HG03520 (cell line): Measurements from ENCODE around the gene C9orf85.
"Not testable (repeated sequence)": the region's sequence is repeated elsewhere in the genome, so short reads cannot be mapped to it uniquely, and the experiment has no call there.

Experiments
- ATAC-seq: cut with Tn5 transposase; IDR thresholded peaks from one replicate; pipeline ENCODE4 v1.9.1; 2021; ENCODE audit warnings: mild to moderate bottlenecking, moderate library complexity; ENCODE audit not compliant: unreplicated experiment

The C9orf85 gene

DNA sequence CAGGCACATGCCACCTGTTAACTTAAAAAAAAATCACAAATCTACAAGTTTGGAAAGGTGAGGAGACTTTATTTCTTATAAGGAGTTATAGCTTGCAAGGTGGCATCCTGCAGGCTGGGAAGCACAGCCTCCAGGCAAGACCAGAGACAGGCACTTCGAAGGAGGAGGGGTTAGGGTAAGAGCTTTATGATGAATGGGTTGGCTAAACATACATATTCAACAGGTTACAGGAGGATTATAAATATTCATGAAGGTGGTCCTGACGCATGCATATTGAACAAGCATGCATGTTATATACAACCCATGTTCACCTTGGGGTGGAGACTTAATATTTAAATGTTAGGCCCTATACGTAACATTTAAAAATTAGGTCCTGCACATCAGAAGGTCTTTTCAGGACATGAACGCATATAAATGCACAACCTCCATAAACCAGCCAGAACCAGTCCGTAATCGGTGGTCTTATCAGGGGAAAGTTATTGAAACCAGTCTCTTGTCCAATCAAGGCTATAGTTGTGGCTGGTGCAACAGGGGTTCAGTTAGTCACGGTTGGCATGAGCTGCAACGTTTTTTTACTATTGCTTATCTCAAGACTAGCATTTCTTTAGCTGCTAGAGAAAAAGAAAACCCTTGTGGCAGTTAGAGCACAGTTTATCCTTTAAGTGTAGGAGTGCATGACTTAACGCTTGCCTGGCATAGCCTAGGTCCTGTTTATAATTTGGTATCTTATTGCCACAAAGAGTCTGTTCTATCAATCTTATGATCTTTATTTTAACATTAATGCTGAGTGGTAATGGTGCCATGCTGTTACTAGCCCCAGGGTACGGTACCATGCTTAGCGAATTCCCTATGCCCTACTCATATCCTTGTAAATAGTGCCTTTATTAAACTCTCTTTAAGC is 76.3 kb downstream of the C9orf85 start:
- no peak for ATAC-seq

DNA sequence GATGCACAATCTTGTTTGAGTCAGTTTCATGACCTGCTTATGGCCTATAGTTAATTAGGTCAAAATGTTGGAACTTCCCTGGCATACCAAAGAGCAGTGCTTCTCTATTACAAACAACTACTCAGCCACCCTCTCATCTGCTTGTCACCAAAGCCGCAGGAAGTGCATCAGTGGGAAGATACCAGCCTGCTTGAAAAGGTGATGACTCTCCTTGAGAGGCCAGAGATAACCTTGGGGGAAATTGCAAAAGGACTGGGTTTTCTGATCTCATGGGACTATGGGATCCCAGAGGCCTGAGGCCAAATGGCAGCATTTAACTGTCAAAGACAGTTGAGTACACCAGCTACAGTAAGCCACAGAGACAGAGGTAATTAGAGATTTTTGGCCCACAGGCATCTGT is 79.0 kb downstream of the C9orf85 start:
- ATAC-seq = no peak

DNA sequence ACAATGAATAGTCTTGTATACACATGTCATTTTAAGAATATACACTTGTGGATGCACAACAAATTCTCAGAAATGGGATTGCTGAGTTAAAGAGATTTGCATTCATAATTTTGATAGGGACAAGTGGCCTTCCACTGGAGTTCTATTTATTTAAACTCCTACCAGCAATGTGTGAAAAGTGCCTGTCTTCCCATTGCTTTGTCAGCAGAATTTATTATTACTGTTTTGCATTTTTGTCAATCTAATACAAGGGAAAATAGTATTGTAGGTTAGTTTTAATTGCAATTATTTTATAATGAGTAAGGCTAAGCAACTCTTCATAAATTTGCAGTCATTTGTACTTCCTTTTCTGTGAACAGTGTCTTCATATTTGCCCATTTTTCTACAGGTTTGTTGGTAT is 94.0 kb downstream of the C9orf85 start:
- ATAC-seq = no peak

DNA sequence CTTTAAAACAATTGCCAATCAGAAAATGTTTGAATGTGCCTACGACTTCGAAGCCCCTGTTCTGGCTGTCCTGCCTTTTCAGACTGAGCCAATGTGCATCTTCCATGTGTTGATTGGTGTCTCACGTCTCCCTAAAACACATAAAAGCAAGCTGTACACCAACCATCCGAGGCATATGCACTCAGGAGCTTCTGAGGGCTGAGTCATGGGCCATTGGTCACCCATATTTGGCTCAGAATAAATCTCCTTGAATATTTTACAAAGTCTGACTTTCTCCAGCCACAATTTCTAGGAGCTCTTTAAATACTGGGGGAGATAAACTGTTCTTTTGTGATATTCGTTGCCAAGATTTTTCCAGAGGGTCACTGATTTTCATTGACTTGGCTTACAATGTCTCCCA is 95.1 kb downstream of the C9orf85 start:
- ATAC-seq = no peak

DNA sequence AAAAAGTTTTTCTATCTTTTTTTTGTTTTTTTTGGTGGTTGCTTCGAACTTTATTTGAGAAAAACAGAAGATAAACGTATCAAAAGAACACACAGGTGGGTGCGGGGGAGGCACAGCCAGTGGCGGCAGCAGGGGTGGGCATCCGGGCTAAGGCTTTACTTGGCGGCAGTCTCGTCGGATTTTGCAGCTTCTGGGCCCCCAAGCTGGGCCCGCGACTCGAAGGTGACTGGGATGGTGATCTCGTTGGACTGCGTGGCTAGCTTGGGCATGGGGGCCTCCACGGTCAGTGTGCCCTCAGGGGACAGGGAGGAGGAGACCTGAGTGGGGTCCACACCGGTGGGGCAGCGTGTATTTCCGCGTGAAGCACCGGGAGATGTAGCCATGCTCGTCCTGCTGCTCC is 96.3 kb downstream of the C9orf85 start:
- not testable (repeated sequence) for ATAC-seq

DNA sequence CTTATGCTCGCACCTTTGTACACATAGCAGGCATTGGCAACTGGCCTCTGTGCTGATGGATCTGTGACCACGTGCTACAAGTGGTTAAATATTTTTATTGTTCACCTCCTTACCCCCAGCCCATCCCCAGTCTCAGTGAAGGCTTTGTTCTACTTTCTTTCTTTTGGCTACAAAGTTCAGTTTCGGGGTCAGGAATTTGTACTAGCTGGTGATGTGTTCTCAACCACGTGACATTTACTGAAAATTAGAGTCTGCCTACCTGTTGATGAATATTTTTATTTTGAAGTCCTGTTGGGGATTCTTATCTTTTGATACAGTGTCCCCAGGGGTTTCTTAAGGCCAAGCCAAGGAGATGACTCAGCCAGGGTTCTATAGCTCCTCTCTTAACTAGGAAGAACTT is 101.2 kb downstream of the C9orf85 start:
- no peak for ATAC-seq

DNA sequence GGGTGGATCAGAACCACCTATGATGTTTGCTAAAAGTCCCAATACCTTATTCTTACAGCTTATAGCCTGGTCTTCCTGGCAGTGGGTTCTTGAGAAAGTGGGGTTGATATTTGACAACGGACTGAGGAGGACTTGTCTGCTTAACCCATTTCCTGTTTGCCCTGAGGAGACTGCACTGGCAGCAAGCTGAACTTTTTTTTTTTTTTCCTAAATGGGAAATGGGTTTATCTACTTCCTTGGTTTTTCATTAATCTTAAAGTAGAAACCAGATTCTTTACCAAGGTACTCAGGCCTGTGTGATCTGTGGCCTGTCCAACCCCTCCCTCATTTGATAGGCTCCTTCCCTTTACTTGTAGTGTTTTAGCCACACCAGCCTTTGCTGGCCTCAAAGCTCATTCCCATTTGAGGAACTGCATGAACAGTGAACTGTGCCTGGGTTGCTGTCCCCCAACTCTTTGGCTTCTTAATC is 101.9 kb downstream of the C9orf85 start:
- ATAC-seq = no peak

DNA sequence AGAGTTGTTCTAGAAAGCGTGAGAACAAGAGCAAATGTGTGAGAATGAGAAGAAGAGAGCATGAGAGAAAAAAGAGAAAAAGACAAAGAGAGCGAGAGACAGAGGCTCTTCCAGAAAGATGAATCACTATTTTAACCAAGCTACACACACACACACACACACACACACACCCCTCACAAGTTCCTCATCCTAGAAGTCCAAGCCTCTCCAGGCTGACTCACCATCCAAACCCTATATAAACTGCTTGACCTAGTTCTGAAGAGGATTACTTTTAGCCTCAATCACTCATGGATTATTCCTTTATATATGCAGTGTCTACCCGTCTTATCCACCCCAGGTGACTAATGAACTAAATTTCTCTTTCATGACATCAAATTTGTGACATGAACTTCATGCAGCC is 111.4 kb downstream of the C9orf85 start:
- no peak for ATAC-seq
